Heart left ventricle (tissue), 13 donors: ENCODE data around the gene ALDOB.

Source experiments
- CTCF ChIP-seq, 12 donors: fragments of 200-600 bp; sonication (generic) in 4 of 12; IDR thresholded peaks; one replicate each; pipeline versions ENCODE4 v1.5.0 to v1.8.0; 2018 to 2022; ENCODE audit warnings: antibody characterized with exemption in 12 of 12, mild to moderate bottlenecking in 5 of 12
- POLR2A ChIP-seq, 2 donors: fragments of 450-650 bp; IDR thresholded peaks; one replicate each; pipeline ENCODE4 v1.6.1; 2017; ENCODE audit warnings: antibody characterized with exemption in 2 of 2, mild to moderate bottlenecking in 2 of 2, moderate library complexity in 2 of 2
- donor health status: ischemic (EF 13 %, LVEDD 7.1; RV severe dilation, severe dysfunction).
- donor health status: DM: no; HTN: yes; CAD: no.
- donor health status: DM: no; HTN: no; CAD: no.
- donor health status: ischemic (EF 25% LVEDD 6.9; RV normal size, moderate dysfunction).
- donor health status: ischemic (EF 25% LVEDD 5.7; RV mildly dilated, moderate dysfunction).
- donor health status: ischemic (EF 35%, LVEDD 5.7; RV mildly dilated, moderate dysfunction).
- donor health status: nonischemic (EF 11% LVEDD 7.7; RV severe dilation, severe dysfunction).
- donor health status: DM: yes; HTN: yes; CAD: no.
- donor health status: PGD.
- donor health status: ischemic (EF 29% LVEDD 5.4; RV normal size, mild dysfunction).
- donor health status: nonischemic (EF 23%, LVEDD 6.1; RV moderate dilation, normal function).

- TF ChIP-seq CTCF (IDR thresholded peaks at IDR 0.05) (no peak), POLR2A (IDR thresholded peaks at IDR 0.05) (no peak)
Observed at GRCh38 chr9:101453776-101454570, 18.4 kb upstream of the ALDOB start.
